ENCODE results near the gene PLEKHG3.

PLEKHG3 gene

DNA sequence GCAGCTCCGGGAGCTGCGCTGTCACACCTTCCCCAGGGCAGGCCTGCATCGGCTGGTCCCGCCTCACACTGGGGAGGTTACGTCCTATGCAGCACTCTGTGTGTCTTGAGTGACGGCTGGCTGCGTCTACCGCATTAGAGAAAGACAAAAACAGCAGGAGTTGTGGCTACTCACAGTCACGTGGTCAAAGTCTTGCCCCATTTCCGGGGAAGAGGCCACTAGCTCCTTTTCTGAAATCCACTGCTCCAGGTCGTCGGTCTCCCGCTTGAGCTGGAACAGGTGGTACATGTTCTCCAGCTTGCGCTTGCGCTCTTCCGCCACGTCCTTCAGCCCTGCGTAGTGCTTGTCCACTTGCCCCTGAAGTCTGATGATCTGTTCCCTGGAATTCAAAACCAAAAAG is 68.8 kb downstream of the PLEKHG3 start:
- TF ChIP-seq SUZ12 (IDR thresholded peaks at IDR 0.05): no peak
- CTCF ChIA-PET: interaction anchor here (1.3 to 1.6 kb wide), 2 partner anchors 11 to 66 kb away, joined by 3 to 4 read pairs; no protein-coding TSS in a partner anchor
- POLR2A ChIA-PET: no interaction called here

DNA sequence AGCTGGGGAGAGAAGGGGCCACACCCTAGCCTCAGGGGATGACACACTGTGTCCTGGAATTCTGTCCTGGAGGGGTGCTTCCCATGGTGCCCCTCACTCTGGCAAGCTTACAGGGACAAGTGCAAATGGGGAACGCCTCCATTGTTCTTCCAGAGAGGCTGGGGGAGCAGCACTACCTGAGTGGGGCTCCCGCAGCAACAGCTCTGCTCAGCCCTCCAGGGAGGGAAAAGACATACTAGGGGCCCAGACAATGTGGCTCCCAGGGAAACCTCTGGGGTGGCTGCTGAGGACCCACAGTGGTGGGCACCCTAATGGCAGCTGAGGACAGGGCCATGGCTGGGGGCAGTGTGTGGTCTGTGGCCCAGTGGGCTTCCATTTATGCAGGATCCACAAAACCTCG is 69.4 kb downstream of the PLEKHG3 start:
- POLR2A ChIA-PET: no interaction called here

More for the DNA sequence above, 68.8 kb downstream of the PLEKHG3 start:
- no peak for DNase-seq (ENCODE audit: extremely low spot score)

GRCh38 chr14:64774272-64774671 is 70.0 kb downstream of the PLEKHG3 start:
- ChIA-PET POLR2A (no interaction called here), CTCF (interaction anchor here (0.7 to 1.9 kb wide), 2 partner anchors 10 to 11 kb away, joined by 3 to 5 read pairs; no protein-coding TSS in a partner anchor)
- TF ChIP-seq BHLHE40 (IDR thresholded peaks at IDR 0.05; ENCODE audit: borderline replicate concordance) (no peak), SP1 (IDR thresholded peaks at IDR 0.05) (no peak), FOXK2 (IDR thresholded peaks at IDR 0.05) (no peak), ELF4 (IDR thresholded peaks at IDR 0.05) (no peak), SUZ12 (IDR thresholded peaks at IDR 0.05) (no peak), CTBP1 (IDR thresholded peaks at IDR 0.05; ENCODE audit: borderline replicate concordance) (no peak), LEF1 (IDR thresholded peaks at IDR 0.05; ENCODE audit: borderline replicate concordance) (no peak), ZNF384 (IDR thresholded peaks at IDR 0.05) (no peak), NFRKB (IDR thresholded peaks at IDR 0.05) (no peak), TARDBP (IDR thresholded peaks at IDR 0.05) (no peak)
- DNase-seq (ENCODE audit: extremely low spot score): no peak

More for the DNA sequence above, 69.4 kb downstream of the PLEKHG3 start:
- TF ChIP-seq FOXA1 (IDR thresholded peaks at IDR 0.05) (no peak), HDGF (IDR thresholded peaks at IDR 0.05; ENCODE audit: borderline replicate concordance) (no peak), LEF1 (IDR thresholded peaks at IDR 0.05; ENCODE audit: borderline replicate concordance) (no peak), ELF4 (IDR thresholded peaks at IDR 0.05) (no peak), SUZ12 (IDR thresholded peaks at IDR 0.05) (no peak), ARNT (IDR thresholded peaks at IDR 0.05) (no peak), FOXM1 (IDR thresholded peaks at IDR 0.05; ENCODE audit: borderline replicate concordance) (no peak), L3MBTL2 (conservative IDR thresholded peaks at IDR 0.05) (no peak), CTBP1 (IDR thresholded peaks at IDR 0.05; ENCODE audit: borderline replicate concordance) (no peak), NFRKB (IDR thresholded peaks at IDR 0.05) (no peak), BHLHE40 (IDR thresholded peaks at IDR 0.05; ENCODE audit: borderline replicate concordance) (no peak), TARDBP (IDR thresholded peaks at IDR 0.05) (no peak), SP1 (IDR thresholded peaks at IDR 0.05) (no peak), ZNF384 (IDR thresholded peaks at IDR 0.05) (no peak)
- no peak for DNase-seq (ENCODE audit: extremely low spot score)
- CTCF ChIA-PET: interaction anchor here (0.7 to 1.9 kb wide), 2 partner anchors 9 to 12 kb away, joined by 3 to 5 read pairs; no protein-coding TSS in a partner anchor

- no peak for DNase-seq (ENCODE audit: extremely low spot score)
- CTCF ChIA-PET: interaction anchor here (0.6 to 1.9 kb wide), 2 partner anchors 11 to 1150 kb away, joined by 3 to 5 read pairs; no protein-coding TSS in a partner anchor
- no peak for TF ChIP-seq ELF4 (IDR thresholded peaks at IDR 0.05)
- no peak for TF ChIP-seq HDGF (IDR thresholded peaks at IDR 0.05; ENCODE audit: borderline replicate concordance)
- no peak for TF ChIP-seq TARDBP (IDR thresholded peaks at IDR 0.05)
- TF ChIP-seq FOXM1 (IDR thresholded peaks at IDR 0.05; ENCODE audit: borderline replicate concordance): no peak
- TF ChIP-seq ZNF384 (IDR thresholded peaks at IDR 0.05): no peak
- TF ChIP-seq FOXA1 (IDR thresholded peaks at IDR 0.05): no peak
- no peak for TF ChIP-seq SP1 (IDR thresholded peaks at IDR 0.05)
- no peak for TF ChIP-seq CTBP1 (IDR thresholded peaks at IDR 0.05; ENCODE audit: borderline replicate concordance)
- no peak for TF ChIP-seq BHLHE40 (IDR thresholded peaks at IDR 0.05; ENCODE audit: borderline replicate concordance)
- TF ChIP-seq ARNT (IDR thresholded peaks at IDR 0.05): no peak
- TF ChIP-seq LEF1 (IDR thresholded peaks at IDR 0.05; ENCODE audit: borderline replicate concordance): no peak
- TF ChIP-seq NFRKB (IDR thresholded peaks at IDR 0.05): no peak
- no peak for TF ChIP-seq FOXK2 (IDR thresholded peaks at IDR 0.05)
- no peak for TF ChIP-seq SUZ12 (IDR thresholded peaks at IDR 0.05)
- TF ChIP-seq, protein P1, sequence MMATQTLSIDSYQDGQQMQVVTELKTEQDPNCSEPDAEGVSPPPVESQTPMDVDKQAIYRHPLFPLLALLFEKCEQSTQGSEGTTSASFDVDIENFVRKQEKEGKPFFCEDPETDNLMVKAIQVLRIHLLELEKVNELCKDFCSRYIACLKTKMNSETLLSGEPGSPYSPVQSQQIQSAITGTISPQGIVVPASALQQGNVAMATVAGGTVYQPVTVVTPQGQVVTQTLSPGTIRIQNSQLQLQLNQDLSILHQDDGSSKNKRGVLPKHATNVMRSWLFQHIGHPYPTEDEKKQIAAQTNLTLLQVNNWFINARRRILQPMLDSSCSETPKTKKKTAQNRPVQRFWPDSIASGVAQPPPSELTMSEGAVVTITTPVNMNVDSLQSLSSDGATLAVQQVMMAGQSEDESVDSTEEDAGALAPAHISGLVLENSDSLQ (IDR thresholded peaks at IDR 0.05): no peak
- TF ChIP-seq L3MBTL2 (conservative IDR thresholded peaks at IDR 0.05): no peak
- POLR2A ChIA-PET: interaction anchor here (1.3 kb wide), 1 partner anchor 10 kb away, joined by 4 read pairs; no protein-coding TSS in a partner anchor
Observed at GRCh38 chr14:64775081-64775777, 71.0 kb downstream of the PLEKHG3 start.

GRCh38 chr14:64777461-64777860 is 73.2 kb downstream of the PLEKHG3 start:
- TF ChIP-seq LEF1 (IDR thresholded peaks at IDR 0.05; ENCODE audit: borderline replicate concordance): no peak
- no peak for TF ChIP-seq TARDBP (IDR thresholded peaks at IDR 0.05)
- TF ChIP-seq BHLHE40 (IDR thresholded peaks at IDR 0.05; ENCODE audit: borderline replicate concordance): no peak
- TF ChIP-seq FOXA1 (IDR thresholded peaks at IDR 0.05): no peak
- TF ChIP-seq ELF4 (IDR thresholded peaks at IDR 0.05): no peak
- no peak for TF ChIP-seq NFRKB (IDR thresholded peaks at IDR 0.05)
- TF ChIP-seq SUZ12 (IDR thresholded peaks at IDR 0.05): no peak
- no peak for TF ChIP-seq SP1 (IDR thresholded peaks at IDR 0.05)
- no peak for TF ChIP-seq CTBP1 (IDR thresholded peaks at IDR 0.05; ENCODE audit: borderline replicate concordance)
- TF ChIP-seq FOXK2 (IDR thresholded peaks at IDR 0.05): no peak
- ChIA-PET POLR2A (no interaction called here), CTCF (interaction anchor here (1.6 kb wide), 1 partner anchor 133 kb away, joined by 4 read pairs; no protein-coding TSS in a partner anchor)

GRCh38 chr14:64778104-64778754 is 74.0 kb downstream of the PLEKHG3 start:
- DNase-seq (ENCODE audit: extremely low spot score): no peak
- TF ChIP-seq SUZ12 (IDR thresholded peaks at IDR 0.05): no peak
- no peak for TF ChIP-seq HDGF (IDR thresholded peaks at IDR 0.05; ENCODE audit: borderline replicate concordance)
- no peak for TF ChIP-seq FOXA1 (IDR thresholded peaks at IDR 0.05)
- TF ChIP-seq ARNT (IDR thresholded peaks at IDR 0.05): no peak
- no peak for TF ChIP-seq NFRKB (IDR thresholded peaks at IDR 0.05)
- TF ChIP-seq LEF1 (IDR thresholded peaks at IDR 0.05; ENCODE audit: borderline replicate concordance): no peak
- no peak for TF ChIP-seq CTBP1 (IDR thresholded peaks at IDR 0.05; ENCODE audit: borderline replicate concordance)
- TF ChIP-seq TARDBP (IDR thresholded peaks at IDR 0.05): no peak
- no peak for TF ChIP-seq ELF4 (IDR thresholded peaks at IDR 0.05)
- no peak for TF ChIP-seq FOXK2 (IDR thresholded peaks at IDR 0.05)
- no peak for TF ChIP-seq FOXM1 (IDR thresholded peaks at IDR 0.05; ENCODE audit: borderline replicate concordance)
- TF ChIP-seq, protein P1 (IDR thresholded peaks at IDR 0.05): no peak
- no peak for TF ChIP-seq L3MBTL2 (conservative IDR thresholded peaks at IDR 0.05)
- TF ChIP-seq BHLHE40 (IDR thresholded peaks at IDR 0.05; ENCODE audit: borderline replicate concordance): no peak
- TF ChIP-seq SP1 (IDR thresholded peaks at IDR 0.05): no peak
- no peak for TF ChIP-seq ZNF384 (IDR thresholded peaks at IDR 0.05)
- POLR2A ChIA-PET: no interaction called here
- CTCF ChIA-PET: interaction anchor here (1.1 to 1.6 kb wide), 2 partner anchors 112 to 133 kb away, joined by 3 to 4 read pairs; no protein-coding TSS in a partner anchor

More at GRCh38 chr14:64777461-64777860, 73.2 kb downstream of the PLEKHG3 start:
- DNase-seq (ENCODE audit: extremely low spot score): no peak
